ENCODE data around the gene OR6B3. TPM values are rescaled to one million over a fixed set of nuclear protein-coding genes. Genes with fewer than 3 reads are reported as not detected.

Gene OR6B3
- total RNA-seq, 1 experiment from 2014 or later: not detected

GRCh38 chr2:240013343-240013742, 40.0 kb downstream of the OR6B3 start:
- TF ChIP-seq SIN3A (IDR thresholded peaks at IDR 0.05; ENCODE audit: borderline replicate concordance, insufficient read depth, low read depth, low read length) (no peak), CTCF (IDR thresholded peaks at IDR 0.05) (peak; percentile 39; the same call in 1 of the 2 replicates)
- TSS peak; percentile 38 for BruUV-seq (replicated peaks)
- Histone ChIP-seq H3K4me3 (ENCODE audit: low read depth in 2 of 2, low read length in 2 of 2) (no peak overlapping the region), H3K27ac (ENCODE audit: low read length) (no peak overlapping the region), H3K4me1 (ENCODE audit: control insufficient read depth, insufficient read depth, low read length) (no peaks in the 10 kb centered on the region), H3K9me3 (ENCODE audit: control insufficient read depth, insufficient read depth, low read depth, low read length) (no peaks in the 10 kb centered on the region), H3K36me3 (ENCODE audit: control insufficient read depth, insufficient read depth, low read length) (peaks cover 22% of the 10 kb centered on the region), H3K27me3 (ENCODE audit: control insufficient read depth, insufficient read depth, low read length) (no peaks in the 10 kb centered on the region)
- CTCF ChIA-PET: interaction anchor here (0.5 to 0.8 kb wide), 2 partner anchors 10 to 14 kb away, joined by 3 read pairs; no protein-coding TSS in a partner anchor
- no peak for ATAC-seq
- intact Hi-C loops (cut with micrococcal nuclease; ENCODE audit: unreplicated experiment): no loop called here
- POLR2A ChIA-PET: no interaction called here
- no peak for DNase-seq (ENCODE audit: low read depth, low spot score)
- in situ Hi-C loops (cut with HindIII; ENCODE audit: low pct_unique_long_range_greater_than_20kb, low sequenced_read_pairs): no loop called here

- no peak for TF ChIP-seq TCF7L2 (IDR thresholded peaks at IDR 0.05; ENCODE audit: low read depth, low read length)
- TF ChIP-seq CTCF (IDR thresholded peaks at IDR 0.05): no peak
- TF ChIP-seq SIN3A (IDR thresholded peaks at IDR 0.05; ENCODE audit: borderline replicate concordance, insufficient read depth, low read depth, low read length): no peak
- TF ChIP-seq REST (IDR thresholded peaks at IDR 0.05; ENCODE audit: insufficient read depth in 1 of 2, low read depth in 2 of 2, low read length in 1 of 2): no peak
- TF ChIP-seq POLR2AphosphoS5 (IDR thresholded peaks at IDR 0.05; ENCODE audit: low read depth, low read length): no peak
Observed at GRCh38 chr2:240002983-240003382, 50.3 kb downstream of the OR6B3 start.

More at GRCh38 chr2:240002983-240003382, 50.3 kb downstream of the OR6B3 start:
- DNase-seq (ENCODE audit: low read depth, low spot score) (no peak), ATAC-seq (no peak)
- in situ Hi-C loops (cut with HindIII; ENCODE audit: low pct_unique_long_range_greater_than_20kb, low sequenced_read_pairs): no loop called here
- Histone ChIP-seq H3K27ac (ENCODE audit: low read length) (no peak overlapping the region), H3K27me3 (ENCODE audit: control insufficient read depth, insufficient read depth, low read length) (no peaks in the 10 kb centered on the region), H3K9me3 (ENCODE audit: control insufficient read depth, insufficient read depth, low read depth, low read length) (no peaks in the 10 kb centered on the region), H3K4me1 (ENCODE audit: control insufficient read depth, insufficient read depth, low read length) (no peaks in the 10 kb centered on the region), H3K4me3 (ENCODE audit: low read depth in 2 of 2, low read length in 2 of 2) (no peak overlapping the region), H3K36me3 (ENCODE audit: control insufficient read depth, insufficient read depth, low read length) (peaks cover 16% of the 10 kb centered on the region; the same call in 1 of the 2 replicates)
- ChIA-PET CTCF (interaction anchor here (1.3 kb wide), 2 partner anchors 10 to 19 kb away, joined by 3 read pairs; no protein-coding TSS in a partner anchor), POLR2A (interaction anchor here (0.5 to 0.6 kb wide), 2 partner anchors 72 to 899 kb away, joined by 3 to 16 read pairs; no protein-coding TSS in a partner anchor)
- no TSS peak for BruUV-seq (replicated peaks)
- intact Hi-C loops (cut with micrococcal nuclease; ENCODE audit: unreplicated experiment): no loop called here

Measured in Panc1 (cell line).